NCI-H345 treated with DMSO at 0.1 percent for 48 hours (cell line): ENCODE results near the gene FBXO30.

Source experiments
- DNase-seq: peaks from one replicate; lab custom pipeline; 2025; ENCODE audit not compliant: unreplicated experiment; lab: John Stamatoyannopoulos, UW

FBXO30 gene

DNA sequence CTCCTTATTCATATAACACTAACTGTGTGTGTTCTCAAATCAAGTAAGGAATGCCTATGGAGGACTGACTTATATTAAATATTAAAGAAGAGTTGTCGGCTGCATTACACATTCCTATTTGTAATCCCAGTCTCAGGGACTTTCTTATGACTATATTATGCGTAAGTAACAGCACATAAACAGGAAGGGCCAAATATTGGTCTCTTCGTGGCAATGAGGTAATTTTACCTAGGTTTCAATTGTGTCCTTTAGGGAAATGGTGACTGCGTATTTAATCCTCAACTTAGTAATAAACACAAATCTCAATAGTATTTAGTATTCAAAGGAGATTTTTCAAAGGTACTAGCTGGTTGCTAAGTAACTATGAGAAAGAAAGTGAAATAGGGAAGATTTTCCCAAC lies 56.5 kb downstream of the FBXO30 start:
- no peak for DNase-seq

GRCh38 chr6:145756170-145756662 lies 58.4 kb downstream of the FBXO30 start:
- no peak for DNase-seq

DNA sequence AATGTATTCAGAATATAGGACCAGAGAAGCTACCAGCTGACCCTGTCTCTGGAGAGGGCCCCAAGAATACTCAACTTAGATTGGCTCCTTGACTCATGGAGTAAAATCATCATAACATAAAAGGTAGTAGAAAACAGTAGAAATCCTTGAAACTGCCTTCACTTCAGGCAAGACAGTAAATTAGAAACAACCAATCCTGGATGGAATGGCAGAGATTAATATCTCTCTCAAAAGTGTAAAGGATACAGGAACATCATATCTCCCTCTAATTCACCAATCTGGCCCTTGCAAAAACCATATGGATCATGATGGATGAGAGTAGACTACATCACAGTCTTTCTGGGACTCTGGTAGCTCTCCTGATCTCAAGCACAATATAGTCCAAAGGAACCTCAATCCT lies 58.9 kb downstream of the FBXO30 start:
- no peak for DNase-seq

- no peak for DNase-seq
Observed at GRCh38 chr6:145752638-145753037, 62.0 kb downstream of the FBXO30 start.

DNA sequence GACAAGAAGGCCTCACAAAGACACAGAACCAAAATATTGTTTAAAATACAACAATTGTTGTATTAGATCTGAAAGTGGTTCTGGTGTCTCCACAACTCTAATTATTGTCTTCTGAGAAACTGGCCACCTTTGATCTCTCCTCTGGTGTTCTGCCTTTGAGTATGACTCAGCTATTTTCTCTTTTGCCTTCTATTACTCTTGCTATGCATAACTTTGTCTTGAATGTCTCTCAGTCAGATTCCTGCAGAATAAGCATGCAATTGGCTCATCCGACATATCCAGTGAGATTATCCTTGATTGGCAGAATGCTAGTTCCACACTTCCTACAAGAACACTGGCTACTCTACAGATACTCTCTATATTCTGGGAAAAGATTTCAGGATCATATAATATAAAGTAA lies 65.0 kb downstream of the FBXO30 start:
- DNase-seq, result no peak

DNA sequence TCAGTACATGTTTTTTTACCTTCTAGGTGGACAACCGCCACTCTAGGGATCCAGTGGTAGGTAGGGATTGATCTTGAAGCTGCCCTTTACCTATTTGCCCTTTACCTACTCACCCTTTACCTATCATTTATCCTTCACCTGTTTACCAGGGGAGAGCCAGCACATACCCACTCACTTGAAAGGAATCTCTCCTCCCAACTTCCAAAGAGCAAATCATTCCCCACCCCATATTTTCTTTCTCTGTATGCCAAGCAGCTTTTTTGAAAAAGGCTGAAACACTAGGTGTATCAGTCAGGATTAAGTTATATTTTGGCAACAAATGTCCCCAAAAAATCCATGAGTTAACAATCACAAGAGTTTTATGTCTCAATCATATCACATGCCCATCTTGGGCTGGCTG lies 68.7 kb downstream of the FBXO30 start:
- no peak for DNase-seq

- no peak for DNase-seq
Observed at GRCh38 chr6:145744619-145745018, 70.0 kb downstream of the FBXO30 start.
